ENCODE measurements around the gene SLC16A2. TPM values are rescaled to one million over a fixed set of nuclear protein-coding genes. Genes with fewer than 3 reads are reported as not detected.
"Not testable (repeated sequence)": the region's sequence is repeated elsewhere in the genome, so short reads cannot be mapped to it uniquely, and the experiment has no call there.

The SLC16A2 gene
- total and polyA plus RNA-seq, 11 donors, result 2.2 to 12.1 (median 7.2) TPM

DNA sequence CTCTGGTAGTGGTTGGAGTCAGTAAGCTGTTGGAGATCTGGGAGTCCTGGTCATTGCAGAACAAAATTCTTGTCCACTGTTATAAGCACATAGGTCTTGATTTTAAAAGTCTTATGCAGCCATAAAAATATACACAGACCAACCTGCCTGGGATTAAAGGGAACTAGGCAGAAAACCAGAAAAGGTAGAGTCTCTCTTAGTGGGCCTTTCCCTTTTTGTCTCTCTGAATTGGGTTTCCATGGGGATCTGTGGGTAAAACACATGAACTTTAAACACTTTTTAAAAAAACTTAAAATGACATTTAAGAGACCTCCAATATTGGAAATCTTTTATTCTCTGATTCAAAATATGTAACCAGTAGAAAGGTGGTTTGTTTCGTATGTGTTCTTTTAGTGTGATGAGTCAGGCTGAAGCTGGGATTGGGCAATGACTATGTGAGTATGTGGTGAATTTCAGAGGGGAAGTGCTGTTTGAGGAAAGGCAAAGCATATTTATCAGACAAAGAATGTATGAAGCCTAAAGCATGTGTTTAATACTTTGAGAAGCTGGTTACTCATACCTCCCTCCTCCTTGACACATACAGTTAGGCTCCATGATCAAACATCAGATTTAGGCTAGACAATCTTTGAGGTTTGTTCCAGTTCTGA is 29.6 kb downstream of the SLC16A2 start:
- Histone ChIP-seq H3K27me3 (no peaks in the 10 kb centered on the region), H3K27ac (no peak overlapping the region), H3K9me3 (no peaks in the 10 kb centered on the region), H3K4me3 (no peak overlapping the region), H3K4me1 (no peaks in the 10 kb centered on the region), H3K36me3 (no peaks in the 10 kb centered on the region)
- no peak for DNase-seq
- intact Hi-C loops (cut with DNase I), result no loop called here
- ATAC-seq, result peak in 2 of 4 donors; percentile 31 to 69
- TF ChIP-seq, protein P1, sequence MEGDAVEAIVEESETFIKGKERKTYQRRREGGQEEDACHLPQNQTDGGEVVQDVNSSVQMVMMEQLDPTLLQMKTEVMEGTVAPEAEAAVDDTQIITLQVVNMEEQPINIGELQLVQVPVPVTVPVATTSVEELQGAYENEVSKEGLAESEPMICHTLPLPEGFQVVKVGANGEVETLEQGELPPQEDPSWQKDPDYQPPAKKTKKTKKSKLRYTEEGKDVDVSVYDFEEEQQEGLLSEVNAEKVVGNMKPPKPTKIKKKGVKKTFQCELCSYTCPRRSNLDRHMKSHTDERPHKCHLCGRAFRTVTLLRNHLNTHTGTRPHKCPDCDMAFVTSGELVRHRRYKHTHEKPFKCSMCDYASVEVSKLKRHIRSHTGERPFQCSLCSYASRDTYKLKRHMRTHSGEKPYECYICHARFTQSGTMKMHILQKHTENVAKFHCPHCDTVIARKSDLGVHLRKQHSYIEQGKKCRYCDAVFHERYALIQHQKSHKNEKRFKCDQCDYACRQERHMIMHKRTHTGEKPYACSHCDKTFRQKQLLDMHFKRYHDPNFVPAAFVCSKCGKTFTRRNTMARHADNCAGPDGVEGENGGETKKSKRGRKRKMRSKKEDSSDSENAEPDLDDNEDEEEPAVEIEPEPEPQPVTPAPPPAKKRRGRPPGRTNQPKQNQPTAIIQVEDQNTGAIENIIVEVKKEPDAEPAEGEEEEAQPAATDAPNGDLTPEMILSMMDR (IDR thresholded peaks at IDR 0.05), result no peak
- no peak for TF ChIP-seq POLR2A (IDR thresholded peaks at IDR 0.05)
- 65 to 81% (median 75%) methylated on average over 1 of the region's 1 CpG for WGBS, 4 donors

DNA sequence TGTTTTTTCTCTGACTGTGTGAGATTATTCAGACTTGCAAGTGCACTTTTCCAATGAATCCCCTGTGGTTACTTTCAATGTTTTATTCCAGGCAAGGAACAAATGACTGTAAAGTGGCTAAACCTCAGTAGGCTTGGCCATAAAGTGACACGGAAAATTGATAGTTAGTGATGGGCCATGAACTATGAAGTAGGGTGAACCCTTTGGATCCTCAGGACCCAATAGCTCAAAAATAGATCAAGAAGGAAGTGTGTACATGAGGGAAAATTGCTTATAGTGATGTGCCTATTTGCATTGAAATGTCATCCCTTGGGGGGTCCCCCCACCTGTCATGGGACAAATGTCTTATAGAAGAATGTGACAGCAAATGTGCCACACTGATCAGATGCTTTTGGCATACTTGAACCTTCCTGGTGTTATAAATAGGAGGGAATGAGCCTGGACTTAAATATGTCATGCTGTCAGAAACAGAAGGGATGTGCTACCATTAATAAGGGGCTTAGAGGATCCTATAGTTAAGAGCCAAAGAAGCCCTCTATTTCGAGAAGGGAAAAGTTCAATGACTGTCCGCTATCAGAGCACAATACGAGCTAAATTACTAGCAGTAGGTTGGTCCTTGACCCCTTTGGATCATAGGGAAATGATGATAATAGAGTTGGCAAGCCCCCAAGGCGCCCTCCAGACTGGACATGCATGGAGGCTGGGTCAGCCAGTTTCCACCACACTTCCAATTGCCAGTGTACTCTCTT is 30.3 kb downstream of the SLC16A2 start:
- no peak overlapping the region for H3K27ac ChIP-seq
- WGBS, 4 donors, result 65 to 84% (median 75%) methylated on average over 5 of the region's 5 CpGs
- no peaks in the 10 kb centered on the region for H3K9me3 ChIP-seq
- no peaks in the 10 kb centered on the region for H3K36me3 ChIP-seq
- TF ChIP-seq POLR2A (IDR thresholded peaks at IDR 0.05), result no peak
- no peaks in the 10 kb centered on the region for H3K4me1 ChIP-seq
- DNase-seq (no peak), ATAC-seq (no peak)
- H3K27me3 ChIP-seq, result no peaks in the 10 kb centered on the region
- intact Hi-C loops (cut with DNase I), result no loop called here
- no peak overlapping the region for H3K4me3 ChIP-seq

DNA sequence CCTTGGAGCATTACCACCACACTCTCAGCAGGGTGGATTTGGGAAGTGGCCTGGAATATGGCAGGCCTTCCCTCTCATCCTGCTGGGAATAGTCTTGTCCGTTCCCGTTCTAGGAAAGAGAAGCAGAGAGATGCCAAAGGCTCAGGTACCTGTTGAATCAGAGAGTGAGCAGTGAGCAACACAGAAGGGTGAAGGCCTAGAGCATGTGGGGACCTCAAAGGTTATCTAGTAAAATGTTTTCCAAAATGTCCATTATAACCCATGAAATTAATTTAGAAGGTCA is 30.8 kb downstream of the SLC16A2 start:
- Histone ChIP-seq H3K27ac (no peak overlapping the region), H3K36me3 (no peaks in the 10 kb centered on the region), H3K9me3 (no peaks in the 10 kb centered on the region), H3K27me3 (no peaks in the 10 kb centered on the region), H3K4me3 (no peak overlapping the region), H3K4me1 (no peaks in the 10 kb centered on the region)
- ATAC-seq (no peak), DNase-seq (no peak)
- WGBS, 4 donors, result 69 to 94% (median 88%) methylated on average over 2 of the region's 2 CpGs
- intact Hi-C loops (cut with DNase I), result no loop called here
- TF ChIP-seq POLR2A (IDR thresholded peaks at IDR 0.05), result no peak
- TF ChIP-seq, protein P1 (IDR thresholded peaks at IDR 0.05), result no peak

DNA sequence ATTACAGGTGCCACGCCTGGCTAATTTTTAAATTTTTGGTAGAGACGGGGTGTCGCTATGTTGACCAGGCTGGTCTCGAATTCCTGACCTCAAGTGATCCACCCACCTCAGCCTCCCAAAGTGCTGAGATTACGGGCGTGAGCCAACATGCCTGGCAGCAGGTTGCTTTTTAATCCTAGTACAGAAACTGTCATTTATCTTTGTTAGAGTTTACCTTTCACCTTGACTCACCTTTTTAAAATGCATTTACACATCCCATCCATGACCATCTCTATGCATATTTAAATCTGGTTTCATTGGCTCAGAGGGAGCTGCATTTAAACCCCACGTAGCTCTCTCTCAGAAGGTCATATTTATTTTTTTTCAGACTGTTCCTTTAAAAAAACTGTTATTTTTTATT is 31.9 kb downstream of the SLC16A2 start:
- TF ChIP-seq POLR2A (IDR thresholded peaks at IDR 0.05), result no peak
- TF ChIP-seq, protein P1 (IDR thresholded peaks at IDR 0.05), result no peak

DNA sequence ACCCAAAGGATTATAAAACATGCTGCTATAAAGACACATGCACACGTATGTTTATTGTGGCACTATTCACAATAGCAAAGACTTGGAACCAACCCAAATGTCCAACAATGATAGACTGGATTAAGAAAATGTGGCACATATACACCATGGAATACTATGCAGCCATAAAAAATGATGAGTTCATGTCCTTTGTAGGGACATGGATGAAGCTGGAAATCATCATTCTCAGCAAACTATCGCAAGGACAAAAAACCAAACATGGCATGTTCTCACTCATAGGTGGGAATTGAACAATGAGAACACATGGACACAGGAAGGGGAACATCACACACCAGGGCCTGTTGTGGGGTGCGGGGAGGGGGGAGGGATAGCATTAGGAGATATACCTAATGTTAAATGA is 32.9 kb downstream of the SLC16A2 start:
- H3K27me3 ChIP-seq; H3K4me1 ChIP-seq; ATAC-seq; H3K36me3 ChIP-seq; intact Hi-C loops (cut with DNase I); H3K27ac ChIP-seq; H3K4me3 ChIP-seq; H3K9me3 ChIP-seq; DNase-seq: not testable (repeated sequence)
- 63 to 100% (median 89%) methylated on average over 1 to 2 of the region's 3 CpGs for WGBS, 4 donors

More for the DNA sequence above, 31.9 kb downstream of the SLC16A2 start:
- intact Hi-C loops (cut with DNase I), result no loop called here
- Histone ChIP-seq H3K27me3 (no peaks in the 10 kb centered on the region), H3K4me3 (no peak overlapping the region), H3K9me3 (no peaks in the 10 kb centered on the region), H3K27ac (no peak overlapping the region), H3K36me3 (no peaks in the 10 kb centered on the region), H3K4me1 (no peaks in the 10 kb centered on the region)
- DNase-seq, result no peak
- 84 to 97% (median 91%) methylated on average over 7 of the region's 7 CpGs for WGBS, 4 donors
- ATAC-seq, result no peak
